ENCODE measurements around the gene CD38. TPM values are rescaled to one million over a fixed set of nuclear protein-coding genes. Genes with fewer than 3 reads are reported as not detected.

CD38 gene
- total RNA-seq, 1 experiment from 2014 or later: 0.07 TPM

DNA sequence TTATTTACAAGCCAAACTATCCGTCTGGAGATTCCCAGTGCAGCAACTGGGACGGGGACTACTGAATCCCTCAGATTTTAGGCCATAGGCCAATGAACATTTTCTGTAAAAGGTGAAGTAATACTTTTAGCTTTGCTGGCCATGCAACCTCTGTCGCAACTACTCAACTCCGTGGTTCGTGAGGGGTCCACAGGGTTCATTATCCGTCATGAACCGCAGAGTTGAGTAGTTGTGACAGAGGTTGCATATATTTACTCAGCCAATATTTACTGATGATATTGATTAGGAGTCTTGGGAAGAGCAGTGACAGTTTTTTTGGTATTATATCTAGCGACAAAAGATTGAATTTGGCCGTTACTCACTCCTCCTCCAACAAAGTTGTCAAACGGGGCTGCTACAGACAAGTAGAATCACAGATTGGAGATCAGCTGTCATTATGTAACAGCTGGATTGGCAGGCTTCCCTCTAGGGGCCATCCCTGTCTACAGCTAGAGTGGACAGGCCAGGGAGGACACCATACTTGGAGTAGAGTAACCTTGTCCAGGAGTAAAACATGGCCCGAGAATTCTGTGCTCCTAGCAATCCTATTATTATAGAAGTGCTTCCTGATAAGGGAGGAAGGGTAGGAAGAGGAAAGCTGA is 37.2 kb upstream of the CD38 start:
- Histone ChIP-seq H3K23me2 (ENCODE audit: insufficient read length, low read depth, low read length, poor library complexity, severe bottlenecking) (no peaks in the 10 kb centered on the region), H2AK5ac (ENCODE audit: insufficient read length, low read length) (no peak overlapping the region), H3K14ac (ENCODE audit: insufficient read depth, low read length) (no peak overlapping the region), H3K79me2 (ENCODE audit: insufficient read depth, low read length) (no peaks in the 10 kb centered on the region), H3K4ac (ENCODE audit: low read depth, low read length) (no peak overlapping the region), H3K4me1 (ENCODE audit: insufficient read depth, low read length) (no peaks in the 10 kb centered on the region), H3K9ac (ENCODE audit: extremely low read depth, insufficient read length, low read length) (no peak overlapping the region), H3K27ac (ENCODE audit: insufficient read length, low read depth, low read length) (no peak overlapping the region), H3T11ph (ENCODE audit: low read length) (no peak overlapping the region), H4K8ac (replicated peaks; ENCODE audit: insufficient read length, low read depth, low read length) (no peak overlapping the region), H2BK15ac (ENCODE audit: low read depth, low read length) (no peak overlapping the region), H3K79me1 (ENCODE audit: insufficient read depth, low read depth, low read length, poor library complexity, severe bottlenecking) (no peaks in the 10 kb centered on the region), H2BK12ac (ENCODE audit: insufficient read length, low read depth, low read length) (no peak overlapping the region), H3K27me3 (ENCODE audit: insufficient read depth, low read length) (no peaks in the 10 kb centered on the region; the same call in 1 of the 2 replicates), H3K23ac (ENCODE audit: insufficient read length, low read depth, low read length) (no peak overlapping the region), H4K91ac (ENCODE audit: insufficient read length, low read depth, low read length) (no peak overlapping the region), H4K20me1 (ENCODE audit: control insufficient read depth, insufficient read depth, insufficient read length) (no peaks in the 10 kb centered on the region), H3K4me2 (ENCODE audit: insufficient read depth, insufficient read length, low read length) (no peak overlapping the region), H3K56ac (ENCODE audit: insufficient read length, low read depth, low read length) (no peak overlapping the region), H3K18ac (ENCODE audit: insufficient read length, low read depth, low read length) (no peak overlapping the region), H2BK5ac (ENCODE audit: insufficient read length, low read length) (no peak overlapping the region), H2BK20ac (ENCODE audit: low read depth, low read length, poor library complexity, severe bottlenecking) (no peak overlapping the region), H2AFZ (ENCODE audit: low read length) (no peak overlapping the region), H3K9me3 (ENCODE audit: control insufficient read depth, low read depth, low read length) (no peaks in the 10 kb centered on the region), H4K5ac (ENCODE audit: insufficient read length, low read depth, low read length) (no peak overlapping the region), H2BK120ac (ENCODE audit: low read depth, low read length, poor library complexity, severe bottlenecking) (no peak overlapping the region)
- Mint-ChIP-seq H3K27ac (no peak overlapping the region), H3K4me1 (peaks cover 0 to 3% of the 10 kb centered on the region in 2 experiments; a peak in 1 of 4 replicates), H3K27me3 (ENCODE audit: low read depth) (peaks cover 1% of the 10 kb centered on the region; the same call in 1 of the 2 replicates), H3K9me3 (peaks cover 0 to 3% of the 10 kb centered on the region in 2 experiments; a peak in 1 of 5 replicates), H3K4me3 (no peak overlapping the region), H3K36me3 (ENCODE audit: insufficient read depth in 1 of 3, low read depth in 3 of 3) (0 out of 7 replicates have a peak, but pooled peaks cover 0 to 6% (median 0%) of the 10 kb centered on the region in 3 experiments)
- DNase-seq: no peak
- WGBS (ENCODE audit: extremely low coverage, insufficient read length, low lambda C conversion rate): no CpG with 5 or more reads among the region's 11 CpGs
- TF ChIP-seq, protein P1, sequence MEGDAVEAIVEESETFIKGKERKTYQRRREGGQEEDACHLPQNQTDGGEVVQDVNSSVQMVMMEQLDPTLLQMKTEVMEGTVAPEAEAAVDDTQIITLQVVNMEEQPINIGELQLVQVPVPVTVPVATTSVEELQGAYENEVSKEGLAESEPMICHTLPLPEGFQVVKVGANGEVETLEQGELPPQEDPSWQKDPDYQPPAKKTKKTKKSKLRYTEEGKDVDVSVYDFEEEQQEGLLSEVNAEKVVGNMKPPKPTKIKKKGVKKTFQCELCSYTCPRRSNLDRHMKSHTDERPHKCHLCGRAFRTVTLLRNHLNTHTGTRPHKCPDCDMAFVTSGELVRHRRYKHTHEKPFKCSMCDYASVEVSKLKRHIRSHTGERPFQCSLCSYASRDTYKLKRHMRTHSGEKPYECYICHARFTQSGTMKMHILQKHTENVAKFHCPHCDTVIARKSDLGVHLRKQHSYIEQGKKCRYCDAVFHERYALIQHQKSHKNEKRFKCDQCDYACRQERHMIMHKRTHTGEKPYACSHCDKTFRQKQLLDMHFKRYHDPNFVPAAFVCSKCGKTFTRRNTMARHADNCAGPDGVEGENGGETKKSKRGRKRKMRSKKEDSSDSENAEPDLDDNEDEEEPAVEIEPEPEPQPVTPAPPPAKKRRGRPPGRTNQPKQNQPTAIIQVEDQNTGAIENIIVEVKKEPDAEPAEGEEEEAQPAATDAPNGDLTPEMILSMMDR (conservative IDR thresholded peaks at IDR 0.05): no peak

Measured in H9 (cell line).